Type B pancreatic cell (in vitro differentiated cells): ENCODE measurements around the gene PSMD13. TPM values are rescaled to one million over a fixed set of nuclear protein-coding genes. Genes with fewer than 3 reads are reported as not detected.

ENCODE experiments used
- DNase-seq: peaks from one replicate; pipeline ENCODE4 v3.0.0; 2021; ENCODE audit warnings: mixed read lengths; ENCODE audit not compliant: unreplicated experiment; ENCODE audit errors: extremely low spot score
- H3K27ac Mint-ChIP-seq: 2 replicates; pipeline ENCODE4 v1.8.0; 2021; ENCODE audit warnings: mild to moderate bottlenecking, mixed read lengths
- H3K27me3 Mint-ChIP-seq: 2 replicates; pipeline ENCODE4 v1.8.0; 2021; ENCODE audit warnings: mixed read lengths
- H3K36me3 Mint-ChIP-seq: 2 replicates; pipeline ENCODE4 v1.8.0; 2021; ENCODE audit warnings: mixed read lengths
- H3K4me1 Mint-ChIP-seq: one replicate; pipeline ENCODE4 v1.8.0; 2021; ENCODE audit warnings: mixed read lengths; ENCODE audit not compliant: unreplicated experiment
- H3K4me3 Mint-ChIP-seq: 2 replicates; pipeline ENCODE4 v1.8.0; 2021; ENCODE audit warnings: mild to moderate bottlenecking, mixed read lengths
- H3K9me3 Mint-ChIP-seq: 2 replicates; pipeline ENCODE4 v1.8.0; 2021; ENCODE audit warnings: mixed read lengths
- total RNA-seq: library from RNA; stranded (reverse); gene quantifications from 2 replicates; pipeline ENCODE4 v1.2.1, GENCODE V29; 2021; ENCODE audit warnings: low replicate concordance
- TF ChIP-seq, protein P1 (sequence below): fragments of 200-600 bp; sonication (generic); conservative IDR thresholded peaks from 2 replicates; pipeline ENCODE4 v1.5.0; 2021; ENCODE audit warnings: antibody characterized with exemption, mild to moderate bottlenecking

Gene PSMD13
- total RNA-seq, 1 donor from 2014 or later = 115 TPM

DNA sequence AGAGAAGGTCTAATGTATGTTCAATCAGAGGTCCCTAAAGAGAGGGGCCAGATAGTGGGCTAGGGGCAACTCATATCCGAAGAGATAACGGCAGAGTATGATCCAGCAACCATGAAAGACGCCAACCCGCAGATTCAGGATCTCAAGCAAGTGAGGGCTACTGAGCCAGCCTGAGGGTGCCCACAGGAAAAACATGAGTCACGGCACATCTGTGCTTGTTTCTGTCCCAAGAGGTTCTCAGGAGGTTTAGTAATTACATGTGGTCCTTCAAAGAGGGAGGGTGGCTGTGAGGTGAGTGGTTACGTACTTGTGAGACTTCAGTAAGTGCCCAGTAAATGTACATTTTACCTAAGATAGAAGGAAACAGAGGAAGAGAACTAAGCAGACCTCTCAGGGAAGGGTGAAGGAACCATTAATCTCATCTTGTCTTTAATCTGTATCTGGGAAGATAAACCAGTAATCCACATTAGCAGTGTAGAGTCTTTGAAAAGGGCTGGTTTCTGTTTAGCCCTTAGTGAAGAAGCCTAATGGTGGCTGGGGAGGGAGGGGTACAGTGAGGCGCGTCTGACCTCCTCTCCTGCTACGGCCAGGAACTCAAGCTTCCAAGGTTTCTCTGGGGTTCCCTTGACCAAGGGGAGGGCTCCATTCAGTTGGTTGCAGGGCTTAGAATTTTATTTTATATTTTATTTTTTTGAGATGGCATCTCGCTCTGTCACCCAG, 10.9 kb upstream of the PSMD13 start:
- DNase-seq = no peak
- Mint-ChIP-seq H3K27me3 (no peaks in the 10 kb centered on the region), H3K4me3 (no peak overlapping the region)

DNA sequence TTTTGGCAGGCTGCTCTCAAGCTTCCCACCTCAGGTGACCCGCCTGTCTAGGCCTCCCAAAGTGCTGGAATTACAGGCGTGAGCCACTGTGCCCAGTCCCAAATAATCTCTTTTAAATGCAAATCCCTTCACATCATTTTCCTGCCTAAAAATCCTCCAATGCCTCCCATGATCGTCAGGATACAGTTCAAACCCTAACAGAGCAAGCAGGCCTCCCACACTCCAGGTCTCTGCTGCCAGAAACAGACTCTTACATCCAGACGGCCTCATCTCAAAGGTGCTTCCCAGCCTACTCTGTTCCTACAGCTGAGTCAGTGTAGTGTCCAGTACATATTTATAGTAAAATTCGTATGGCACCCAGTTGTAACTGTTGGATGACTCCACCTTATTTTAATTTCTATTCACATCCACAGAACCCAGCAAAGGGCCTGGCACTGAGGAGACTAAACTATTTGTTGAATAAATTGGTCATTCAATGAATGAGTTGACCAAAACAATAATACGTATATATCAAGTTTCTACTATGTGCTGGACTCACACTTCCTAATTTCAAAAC, 8.9 kb upstream of the PSMD13 start:
- Mint-ChIP-seq H3K27ac (no peak overlapping the region), H3K36me3 (peaks cover 13% of the 10 kb centered on the region), H3K9me3 (no peaks in the 10 kb centered on the region), H3K4me3 (no peak overlapping the region), H3K4me1 (no peaks in the 10 kb centered on the region), H3K27me3 (no peaks in the 10 kb centered on the region)
- TF ChIP-seq, protein P1, sequence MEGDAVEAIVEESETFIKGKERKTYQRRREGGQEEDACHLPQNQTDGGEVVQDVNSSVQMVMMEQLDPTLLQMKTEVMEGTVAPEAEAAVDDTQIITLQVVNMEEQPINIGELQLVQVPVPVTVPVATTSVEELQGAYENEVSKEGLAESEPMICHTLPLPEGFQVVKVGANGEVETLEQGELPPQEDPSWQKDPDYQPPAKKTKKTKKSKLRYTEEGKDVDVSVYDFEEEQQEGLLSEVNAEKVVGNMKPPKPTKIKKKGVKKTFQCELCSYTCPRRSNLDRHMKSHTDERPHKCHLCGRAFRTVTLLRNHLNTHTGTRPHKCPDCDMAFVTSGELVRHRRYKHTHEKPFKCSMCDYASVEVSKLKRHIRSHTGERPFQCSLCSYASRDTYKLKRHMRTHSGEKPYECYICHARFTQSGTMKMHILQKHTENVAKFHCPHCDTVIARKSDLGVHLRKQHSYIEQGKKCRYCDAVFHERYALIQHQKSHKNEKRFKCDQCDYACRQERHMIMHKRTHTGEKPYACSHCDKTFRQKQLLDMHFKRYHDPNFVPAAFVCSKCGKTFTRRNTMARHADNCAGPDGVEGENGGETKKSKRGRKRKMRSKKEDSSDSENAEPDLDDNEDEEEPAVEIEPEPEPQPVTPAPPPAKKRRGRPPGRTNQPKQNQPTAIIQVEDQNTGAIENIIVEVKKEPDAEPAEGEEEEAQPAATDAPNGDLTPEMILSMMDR = no peak
- DNase-seq = no peak

More for the DNA sequence above, 10.9 kb upstream of the PSMD13 start:
- no peak overlapping the region for H3K27ac Mint-ChIP-seq
- H3K9me3 Mint-ChIP-seq = no peaks in the 10 kb centered on the region
- TF ChIP-seq, protein P1 = no peak
- no peaks in the 10 kb centered on the region for H3K4me1 Mint-ChIP-seq
- peaks cover 13% of the 10 kb centered on the region for H3K36me3 Mint-ChIP-seq

DNA sequence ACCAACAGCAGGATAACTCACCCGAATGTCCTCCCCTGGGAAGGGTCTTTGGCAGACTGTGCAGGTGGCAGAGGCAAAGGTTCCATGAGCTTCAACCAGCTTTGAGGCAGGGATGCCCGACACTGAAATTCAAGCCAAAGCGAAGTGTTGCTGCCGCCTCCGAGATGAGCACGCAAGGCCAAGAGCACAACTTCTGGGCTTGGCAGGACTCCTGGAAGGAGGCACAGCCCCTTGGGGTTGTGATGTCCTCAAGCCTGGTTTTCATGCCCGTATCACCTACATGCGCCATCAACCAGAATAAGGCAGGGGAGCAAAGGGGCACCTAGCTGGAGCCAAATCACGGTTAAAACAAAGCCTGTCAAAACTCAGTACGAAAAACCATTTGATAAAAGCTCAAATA, 6.3 kb upstream of the PSMD13 start:
- Mint-ChIP-seq H3K36me3 (peaks cover 12% of the 10 kb centered on the region), H3K9me3 (no peaks in the 10 kb centered on the region), H3K4me1 (peaks cover 4% of the 10 kb centered on the region), H3K27ac (no peak overlapping the region), H3K4me3 (no peak overlapping the region), H3K27me3 (no peaks in the 10 kb centered on the region)
- no peak for DNase-seq
- TF ChIP-seq, protein P1 = no peak

DNA sequence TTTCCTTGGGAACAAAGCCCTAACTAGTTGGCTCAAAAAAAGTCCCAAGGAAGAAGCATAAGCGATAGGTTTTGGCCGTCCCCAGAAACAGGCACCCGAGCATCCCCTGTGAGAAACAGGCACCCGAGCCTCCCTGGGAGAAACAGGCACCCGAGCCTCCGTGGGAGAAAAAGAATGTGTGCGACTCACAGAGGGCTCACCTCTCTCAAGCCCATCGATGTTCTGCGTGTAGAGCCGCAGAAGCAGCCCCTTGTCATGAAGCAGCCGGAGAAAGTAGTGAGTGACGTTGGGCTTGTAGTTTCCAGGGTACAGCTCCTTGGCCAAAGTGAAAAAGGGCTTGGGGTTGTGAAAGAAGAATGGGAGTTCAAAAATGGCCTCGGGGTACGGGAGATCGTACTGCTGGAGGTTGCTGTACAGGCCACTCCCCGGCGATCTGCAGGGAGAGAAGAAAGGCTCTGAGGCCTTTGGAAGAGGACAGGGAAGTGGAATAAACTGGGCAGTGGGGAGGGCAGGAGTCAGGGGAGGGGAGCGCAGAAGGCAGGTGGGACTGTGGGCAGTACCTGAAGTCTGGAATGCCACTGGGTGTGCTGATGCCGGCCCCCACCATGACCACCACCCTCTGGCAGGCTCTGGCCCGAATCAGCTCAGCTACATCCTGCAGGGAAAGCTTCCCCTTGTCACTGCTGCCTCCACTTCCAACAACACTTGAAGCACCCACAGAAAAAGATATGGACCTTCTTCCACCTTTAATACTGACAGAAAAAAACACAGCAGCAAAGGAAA, 3.8 kb upstream of the PSMD13 start:
- TF ChIP-seq, protein P1 = no peak
- H3K27ac Mint-ChIP-seq = no peak overlapping the region
- no peak for DNase-seq
- H3K4me3 Mint-ChIP-seq = peak overlapping the region; percentile 44
- H3K4me1 Mint-ChIP-seq = peaks cover 11% of the 10 kb centered on the region
- H3K36me3 Mint-ChIP-seq = peaks cover 12% of the 10 kb centered on the region
- H3K9me3 Mint-ChIP-seq = no peaks in the 10 kb centered on the region
- H3K27me3 Mint-ChIP-seq = no peaks in the 10 kb centered on the region

DNA sequence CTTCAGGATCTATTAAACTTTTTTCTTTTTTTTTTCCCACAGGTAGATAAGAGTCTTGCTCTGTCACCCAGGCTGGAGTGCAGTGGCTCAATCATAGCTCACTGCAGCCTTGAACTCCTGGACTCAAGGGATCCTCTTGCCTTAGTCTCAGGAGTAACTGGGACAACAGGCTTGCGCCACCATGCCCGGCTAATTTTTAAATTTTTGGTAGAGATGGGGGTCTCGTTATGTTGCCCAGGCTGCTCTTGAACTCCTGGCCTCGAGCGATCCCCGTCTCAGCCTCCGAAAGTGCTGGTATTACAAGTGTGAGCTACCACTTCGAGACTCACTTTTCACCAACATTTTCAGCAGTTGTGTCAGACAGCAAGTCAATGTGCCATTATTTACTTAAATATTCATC, 1.6 kb upstream of the PSMD13 start:
- TF ChIP-seq, protein P1 = no peak
- H3K4me1 Mint-ChIP-seq = peaks cover 20% of the 10 kb centered on the region
- no peak for DNase-seq
- peaks cover 8% of the 10 kb centered on the region for H3K36me3 Mint-ChIP-seq
- peak overlapping the region; percentile 99 for H3K4me3 Mint-ChIP-seq
- no peaks in the 10 kb centered on the region for H3K9me3 Mint-ChIP-seq
- H3K27me3 Mint-ChIP-seq = no peaks in the 10 kb centered on the region
- peak overlapping the region; percentile 87 for H3K27ac Mint-ChIP-seq
